Activated T-helper 1 cell treated with anti-CD3 and anti-CD28 coated beads, Interleukin-12 subunit alpha, Interleukin-12 subunit beta, Interleukin-2, Interleukin-4 antibody, amounts not matched to agents 30 ng/mL and 10 ng/mL and 1 ng/mL, durations not matched to agents 14 hours and 24 hours and 36 hours (primary cell): ENCODE measurements around the gene QPRT. TPM values are rescaled to one million over a fixed set of nuclear protein-coding genes. Genes with fewer than 3 reads are reported as not detected.
A peak's percentile ranks its signal among the peaks of the same experiment; 100 is the strongest.
"Not testable (repeated sequence)": the region's sequence is repeated elsewhere in the genome, so short reads cannot be mapped to it uniquely, and the experiment has no call there.

Experiments used
- DNase-seq: peaks from one replicate; pipeline ENCODE4 v3.0.0; 2021; ENCODE audit warnings: low spot score
- H3K27ac Mint-ChIP-seq: one replicate; pipeline ENCODE4 v1.8.0; 2021; ENCODE audit warnings: mild to moderate bottlenecking, mixed read lengths
- H3K27me3 Mint-ChIP-seq: one replicate; pipeline ENCODE4 v1.8.0; 2022; ENCODE audit warnings: mild to moderate bottlenecking, moderate library complexity, mixed read lengths; ENCODE audit not compliant: insufficient read depth
- H3K36me3 Mint-ChIP-seq: one replicate; pipeline ENCODE4 v1.8.0; 2021; ENCODE audit warnings: low read depth, mixed read lengths
- H3K4me1 Mint-ChIP-seq: one replicate; pipeline ENCODE4 v1.8.0; 2021; ENCODE audit warnings: low read depth, mixed read lengths
- H3K4me3 Mint-ChIP-seq: one replicate; pipeline ENCODE4 v1.8.0; 2021; ENCODE audit warnings: mild to moderate bottlenecking, moderate library complexity, mixed read lengths
- H3K9me3 Mint-ChIP-seq: one replicate; pipeline ENCODE4 v1.8.0; 2021; ENCODE audit warnings: mixed read lengths
- intact Hi-C: fragments of 100-400 bp; cut with micrococcal nuclease; formaldehyde crosslinking; loops from one replicate; pipeline ENCODE4 v1.15.1; 2024
- total RNA-seq: library from RNA; stranded (reverse); gene quantifications from 2 replicates; pipeline ENCODE4 v1.2.3, GENCODE V29; 2022

Gene QPRT
- total RNA-seq, 1 donor from 2014 or later: 6.3 TPM

DNA sequence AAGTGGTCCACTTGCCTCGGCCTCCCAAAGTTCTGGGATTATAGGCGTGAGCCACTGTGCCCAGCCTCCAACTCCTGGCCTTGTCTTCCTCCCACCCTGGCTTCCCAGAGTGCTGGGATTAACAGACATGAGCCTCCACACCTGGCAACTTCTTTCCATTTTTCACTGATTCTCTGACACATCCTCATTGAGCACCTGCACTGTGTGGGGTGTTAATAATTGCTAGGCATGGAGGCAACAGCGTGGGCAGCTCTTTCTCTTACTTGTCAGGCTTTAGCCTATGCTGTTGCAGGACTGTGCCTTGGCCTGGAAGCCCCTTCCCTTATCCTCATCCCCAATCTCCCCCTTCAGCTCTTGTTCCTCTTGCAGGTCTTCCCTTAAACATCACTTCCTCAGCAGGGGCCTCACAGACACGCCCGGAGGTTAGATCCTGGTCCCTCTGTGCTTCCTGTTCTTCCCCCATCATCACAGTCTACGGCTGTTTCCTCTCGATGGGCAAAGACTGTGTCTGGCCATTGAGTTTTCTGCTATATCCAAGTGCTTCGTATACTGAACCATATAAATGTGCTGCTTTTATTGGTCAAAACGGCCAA is 7.9 kb downstream of the QPRT start:
- peak overlapping the region; percentile 54 for H3K27ac Mint-ChIP-seq

DNA sequence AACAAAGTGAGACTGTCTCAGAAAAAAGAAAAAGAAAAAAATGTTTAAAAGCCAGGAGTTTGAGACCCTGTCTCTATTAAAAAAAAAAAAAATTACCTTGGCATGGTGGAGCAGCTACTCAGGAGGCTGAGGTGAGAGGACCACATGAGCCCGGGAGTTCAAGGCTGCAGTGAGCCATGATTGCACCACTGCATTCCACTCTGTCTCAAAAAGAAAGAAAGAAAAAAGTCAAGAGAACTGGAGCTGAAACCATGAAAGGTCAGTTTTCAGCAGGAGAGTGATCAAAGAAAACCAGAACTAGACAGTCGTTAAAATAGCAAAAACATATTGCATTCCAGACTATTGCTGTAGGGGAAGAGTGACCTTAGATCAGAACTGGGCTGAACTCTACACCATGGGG is 8.8 kb downstream of the QPRT start:
- Mint-ChIP-seq H3K9me3 (no peaks in the 10 kb centered on the region), H3K4me3 (no peak overlapping the region), H3K27ac (no peak overlapping the region), H3K36me3 (peaks cover 5% of the 10 kb centered on the region), H3K27me3 (no peaks in the 10 kb centered on the region), H3K4me1 (peaks cover 29% of the 10 kb centered on the region)
- DNase-seq: no peak
- intact Hi-C loops: no loop called here

More for the DNA sequence above, 7.9 kb downstream of the QPRT start:
- Mint-ChIP-seq H3K4me1 (peaks cover 27% of the 10 kb centered on the region), H3K27me3 (no peaks in the 10 kb centered on the region), H3K9me3 (no peaks in the 10 kb centered on the region), H3K36me3 (peaks cover 5% of the 10 kb centered on the region), H3K4me3 (peak overlapping the region; percentile 43)
- intact Hi-C loops: no loop called here
- no peak for DNase-seq

DNA sequence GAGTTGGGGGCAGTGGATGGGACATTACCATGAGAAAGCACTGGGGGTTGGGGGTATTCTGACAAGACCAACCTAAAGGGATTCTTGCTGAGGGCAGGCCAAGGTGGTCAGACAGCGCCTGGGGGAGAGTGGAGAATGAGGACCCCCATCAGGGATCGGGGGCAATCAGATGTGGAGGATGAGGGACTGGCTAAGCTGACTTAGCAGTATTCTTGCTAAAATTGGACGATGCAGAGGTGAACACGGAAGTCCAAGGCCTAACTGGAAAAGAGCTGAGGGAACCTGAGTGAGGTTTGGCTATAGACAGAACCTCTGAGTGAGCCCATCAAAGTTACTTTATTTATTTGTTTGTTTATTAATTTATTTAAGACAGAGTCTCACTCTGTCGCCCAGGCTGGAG is 9.2 kb downstream of the QPRT start:
- Mint-ChIP-seq H3K4me1 (peaks cover 29% of the 10 kb centered on the region), H3K4me3 (no peak overlapping the region), H3K36me3 (peaks cover 5% of the 10 kb centered on the region), H3K9me3 (no peaks in the 10 kb centered on the region), H3K27me3 (no peaks in the 10 kb centered on the region), H3K27ac (no peak overlapping the region)
- DNase-seq: no peak
- intact Hi-C loops: no loop called here

DNA sequence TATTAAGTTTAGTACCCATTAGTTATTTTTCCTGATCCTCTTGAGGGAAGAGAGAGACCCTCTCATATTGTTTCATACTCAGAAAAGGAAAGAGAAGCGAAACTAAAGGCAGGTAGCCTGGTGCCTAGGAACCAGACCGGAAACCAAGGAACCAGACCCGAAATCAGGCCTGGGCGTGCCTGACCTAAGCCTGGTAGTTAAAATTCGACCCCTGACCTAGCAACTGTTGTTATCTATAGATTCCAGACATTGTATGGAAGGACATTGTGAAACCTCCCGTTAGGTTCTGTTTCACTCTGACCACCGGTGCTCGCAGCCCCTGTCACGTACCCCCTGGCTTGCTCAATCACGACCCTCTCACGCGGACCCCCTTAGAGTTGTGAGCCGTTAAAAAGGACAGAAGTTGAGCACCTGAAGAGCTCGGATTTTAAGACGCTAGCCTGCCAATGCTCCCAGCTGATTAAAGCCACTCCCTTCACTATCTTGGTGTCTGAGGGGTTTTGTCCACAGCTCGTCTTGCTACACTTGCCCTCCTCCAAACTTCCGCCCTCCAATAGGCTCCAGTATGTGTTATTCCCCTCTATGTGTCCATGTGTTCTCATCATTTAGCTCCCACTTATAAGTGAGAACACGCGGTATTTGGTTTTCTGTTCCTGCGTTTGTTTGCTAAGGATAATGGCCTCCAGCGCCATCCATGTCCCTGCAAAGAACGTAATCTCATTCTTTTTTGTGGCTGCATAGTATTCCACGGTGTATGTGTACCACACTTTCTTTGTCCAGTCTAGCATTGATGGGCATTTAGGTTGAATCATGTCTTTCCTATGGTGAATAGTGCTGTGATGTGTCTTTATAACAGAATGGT is 10.7 kb downstream of the QPRT start:
- H3K27me3 Mint-ChIP-seq, H3K36me3 Mint-ChIP-seq, H3K4me3 Mint-ChIP-seq, H3K9me3 Mint-ChIP-seq, DNase-seq, H3K27ac Mint-ChIP-seq, intact Hi-C loops: not testable (repeated sequence)
- peaks cover 29% of the 10 kb centered on the region for H3K4me1 Mint-ChIP-seq

DNA sequence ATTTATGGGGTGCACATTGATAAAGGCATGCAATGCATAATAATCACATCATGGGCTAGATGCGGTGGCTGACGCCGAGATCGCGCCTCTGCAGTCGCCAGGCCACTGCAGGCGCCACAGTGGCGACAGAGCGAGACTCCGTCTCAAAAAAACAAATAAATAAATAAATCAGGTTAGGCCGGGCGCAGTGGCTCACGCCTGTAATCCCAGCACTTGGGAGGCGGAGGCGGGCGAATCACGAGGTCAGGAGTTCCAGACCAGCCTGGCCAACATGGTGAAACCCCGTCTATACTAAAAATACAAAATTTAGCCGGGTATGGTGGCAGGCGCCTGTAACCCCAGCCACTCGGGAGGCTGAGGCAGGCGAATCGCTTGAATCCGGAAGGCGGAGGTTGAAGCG is 13.6 kb downstream of the QPRT start:
- not testable (repeated sequence) for H3K36me3 Mint-ChIP-seq, H3K27ac Mint-ChIP-seq, DNase-seq, H3K27me3 Mint-ChIP-seq, H3K9me3 Mint-ChIP-seq, H3K4me3 Mint-ChIP-seq
- H3K4me1 Mint-ChIP-seq: peaks cover 16% of the 10 kb centered on the region
- intact Hi-C loops: loop anchor here (1.0 to 2.0 kb wide), 3 partner anchors 156 to 340 kb away; no protein-coding TSS in a partner anchor

DNA sequence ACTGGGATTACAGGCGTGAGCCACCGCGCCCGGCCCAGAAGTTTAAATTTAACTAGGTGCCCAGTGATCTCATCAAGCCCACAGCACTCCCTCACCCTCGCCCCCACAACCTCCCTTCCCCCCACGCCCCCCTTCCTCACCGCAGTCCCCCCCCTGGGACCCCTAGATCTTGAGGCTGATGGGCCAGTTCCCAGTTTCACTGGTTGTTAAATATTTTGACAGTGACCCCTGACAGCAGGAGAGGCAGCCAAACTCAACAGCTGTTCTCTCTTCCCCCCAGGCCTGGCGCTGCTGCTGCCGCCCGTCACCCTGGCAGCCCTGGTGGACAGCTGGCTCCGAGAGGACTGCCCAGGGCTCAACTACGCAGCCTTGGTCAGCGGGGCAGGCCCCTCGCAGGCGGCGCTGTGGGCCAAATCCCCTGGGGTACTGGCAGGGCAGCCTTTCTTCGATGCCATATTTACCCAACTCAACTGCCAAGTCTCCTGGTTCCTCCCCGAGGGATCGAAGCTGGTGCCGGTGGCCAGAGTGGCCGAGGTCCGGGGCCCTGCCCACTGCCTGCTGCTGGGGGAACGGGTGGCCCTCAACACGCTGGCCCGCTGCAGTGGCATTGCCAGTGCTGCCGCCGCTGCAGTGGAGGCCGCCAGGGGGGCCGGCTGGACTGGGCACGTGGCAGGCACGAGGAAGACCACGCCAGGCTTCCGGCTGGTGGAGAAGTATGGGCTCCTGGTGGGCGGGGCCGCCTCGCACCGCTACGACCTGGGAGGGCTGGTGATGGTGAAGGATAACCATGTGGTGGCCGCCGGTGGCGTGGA is 15.6 kb downstream of the QPRT start:
- H3K9me3 Mint-ChIP-seq: no peaks in the 10 kb centered on the region
- no peak overlapping the region for H3K4me3 Mint-ChIP-seq
- no peak overlapping the region for H3K27ac Mint-ChIP-seq
- H3K4me1 Mint-ChIP-seq: peaks cover 12% of the 10 kb centered on the region
- H3K27me3 Mint-ChIP-seq: no peaks in the 10 kb centered on the region
- intact Hi-C loops: no loop called here
- DNase-seq: no peak
- H3K36me3 Mint-ChIP-seq: peaks cover 2% of the 10 kb centered on the region

DNA sequence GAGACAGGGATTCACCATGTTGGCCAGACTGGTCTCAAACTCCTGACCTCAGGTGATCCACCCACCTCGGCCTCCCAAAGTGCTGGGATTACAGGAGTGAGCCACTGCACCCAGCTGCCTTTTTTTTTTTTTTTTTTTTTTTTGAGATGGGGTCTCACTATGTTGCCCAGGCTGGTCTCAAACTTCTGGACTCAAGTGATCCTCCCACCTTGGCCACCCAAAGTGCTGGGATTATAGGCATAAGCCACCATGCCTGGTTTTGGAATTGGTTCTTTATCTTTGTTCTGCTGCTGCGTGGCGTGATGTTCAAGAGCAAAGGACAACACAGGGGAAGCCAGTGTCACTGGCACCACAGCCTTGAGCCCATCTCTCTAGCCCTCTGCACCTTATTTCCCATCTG is 16.7 kb downstream of the QPRT start:
- H3K9me3 Mint-ChIP-seq, H3K4me3 Mint-ChIP-seq, intact Hi-C loops, H3K27ac Mint-ChIP-seq, H3K36me3 Mint-ChIP-seq, H3K27me3 Mint-ChIP-seq, DNase-seq: not testable (repeated sequence)
- peaks cover 10% of the 10 kb centered on the region for H3K4me1 Mint-ChIP-seq

DNA sequence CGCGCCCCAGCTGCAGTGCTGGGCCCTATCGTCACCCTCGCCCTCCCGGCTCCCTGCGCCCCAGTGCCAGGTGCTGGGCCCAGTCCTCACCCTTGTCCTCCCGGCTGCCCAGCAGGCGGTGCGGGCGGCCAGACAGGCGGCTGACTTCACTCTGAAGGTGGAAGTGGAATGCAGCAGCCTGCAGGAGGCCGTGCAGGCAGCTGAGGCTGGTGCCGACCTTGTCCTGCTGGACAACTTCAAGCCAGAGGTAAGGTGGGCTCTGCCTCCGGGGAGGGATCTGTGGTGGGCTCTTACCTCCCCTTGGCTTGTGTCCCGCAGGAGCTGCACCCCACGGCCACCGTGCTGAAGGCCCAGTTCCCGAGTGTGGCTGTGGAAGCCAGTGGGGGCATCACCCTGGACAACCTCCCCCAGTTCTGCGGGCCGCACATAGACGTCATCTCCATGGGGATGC is 17.9 kb downstream of the QPRT start:
- Mint-ChIP-seq H3K27ac (no peak overlapping the region), H3K4me3 (no peak overlapping the region), H3K27me3 (no peaks in the 10 kb centered on the region), H3K4me1 (peaks cover 17% of the 10 kb centered on the region), H3K36me3 (no peaks in the 10 kb centered on the region), H3K9me3 (no peaks in the 10 kb centered on the region)
- DNase-seq: no peak
- intact Hi-C loops: no loop called here

DNA sequence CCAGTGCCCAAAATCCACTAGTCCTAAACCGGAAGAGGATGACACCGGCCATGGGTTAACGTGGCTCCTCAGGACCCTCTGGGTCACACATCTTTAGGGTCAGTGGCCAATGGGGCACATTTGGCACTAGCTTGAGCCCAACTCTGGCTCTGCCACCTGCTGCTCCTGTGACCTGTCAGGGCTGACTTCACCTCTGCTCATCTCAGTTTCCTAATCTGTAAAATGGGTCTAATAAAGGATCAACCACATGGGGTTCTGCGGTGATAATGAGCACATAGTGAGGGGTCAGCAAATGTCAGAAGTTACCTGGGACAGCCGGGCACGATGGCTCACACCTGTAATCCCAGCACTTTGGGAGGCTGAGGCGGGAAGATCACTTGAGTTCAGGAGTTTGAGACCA is 18.4 kb downstream of the QPRT start:
- intact Hi-C loops: no loop called here
- no peak for DNase-seq
- H3K4me1 Mint-ChIP-seq: peaks cover 21% of the 10 kb centered on the region
- no peaks in the 10 kb centered on the region for H3K27me3 Mint-ChIP-seq
- no peak overlapping the region for H3K27ac Mint-ChIP-seq
- no peaks in the 10 kb centered on the region for H3K9me3 Mint-ChIP-seq
- H3K36me3 Mint-ChIP-seq: no peaks in the 10 kb centered on the region
- no peak overlapping the region for H3K4me3 Mint-ChIP-seq

DNA sequence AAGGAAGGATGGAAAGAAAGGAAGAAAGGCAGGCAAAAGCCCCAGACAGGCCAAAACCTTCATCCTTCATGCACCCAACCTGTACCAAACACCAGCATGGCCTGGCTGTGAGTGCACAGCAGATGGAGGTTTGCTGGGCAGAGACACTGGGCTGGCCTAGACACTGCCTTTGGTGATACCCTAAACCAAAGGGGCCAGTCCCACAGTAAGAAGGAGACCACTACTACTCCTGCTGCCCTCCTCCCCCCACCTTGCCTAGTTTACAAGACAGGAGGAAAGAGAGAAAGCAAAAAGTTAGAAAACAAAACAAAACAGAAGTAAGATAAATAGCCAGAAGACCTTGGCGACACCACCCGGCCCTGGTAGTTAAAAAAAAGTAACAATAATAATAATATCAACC is 19.1 kb downstream of the QPRT start:
- intact Hi-C loops: no loop called here
- Mint-ChIP-seq H3K36me3 (no peaks in the 10 kb centered on the region), H3K4me1 (peaks cover 27% of the 10 kb centered on the region), H3K9me3 (no peaks in the 10 kb centered on the region), H3K4me3 (no peak overlapping the region), H3K27ac (no peak overlapping the region), H3K27me3 (no peaks in the 10 kb centered on the region)
- DNase-seq: no peak

DNA sequence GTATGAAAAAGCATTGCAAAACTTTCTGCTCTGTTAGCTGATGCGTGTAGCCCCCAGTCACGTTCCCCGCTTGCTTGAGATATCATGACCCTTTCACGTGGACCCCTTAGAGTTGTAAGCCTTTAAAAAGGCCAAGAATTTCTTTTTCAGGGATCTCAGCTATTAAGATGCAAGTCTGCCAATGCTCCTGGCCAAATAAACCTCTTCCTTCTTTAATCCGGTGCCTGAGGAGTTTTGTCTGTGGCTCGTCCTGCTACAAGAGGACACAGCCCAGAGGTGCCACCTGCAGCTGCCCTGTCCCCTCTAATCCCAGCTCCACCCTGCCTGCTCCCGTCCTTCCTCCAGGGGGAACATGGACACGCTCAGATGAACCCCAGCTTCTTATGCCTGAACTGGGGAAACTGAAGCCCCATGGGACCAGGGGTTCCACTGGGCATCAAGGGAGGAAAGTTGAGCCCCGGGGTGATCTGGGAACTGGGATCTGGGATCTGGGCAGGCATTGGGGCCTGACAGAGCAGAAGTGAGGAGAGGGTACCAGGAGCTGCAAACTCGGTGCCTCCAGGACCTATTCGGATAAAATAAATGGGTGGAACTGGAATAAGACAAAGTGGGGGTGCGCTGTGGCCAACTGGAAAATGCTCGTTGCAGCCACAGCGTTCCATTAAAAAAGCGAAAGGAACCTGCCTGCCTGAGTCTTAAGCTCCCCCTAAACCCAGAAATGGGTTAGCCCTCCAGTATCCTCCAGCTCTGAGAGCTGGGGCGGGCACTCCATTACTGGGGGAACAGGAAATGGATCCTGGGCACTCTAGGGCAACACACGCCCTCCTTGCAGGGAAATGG is 19.7 kb downstream of the QPRT start:
- no peaks in the 10 kb centered on the region for H3K27me3 Mint-ChIP-seq
- peaks cover 30% of the 10 kb centered on the region for H3K4me1 Mint-ChIP-seq
- no peak overlapping the region for H3K27ac Mint-ChIP-seq

More for the DNA sequence above, 19.7 kb downstream of the QPRT start:
- no peak overlapping the region for H3K4me3 Mint-ChIP-seq
- DNase-seq: no peak
- H3K9me3 Mint-ChIP-seq: no peaks in the 10 kb centered on the region
- H3K36me3 Mint-ChIP-seq: no peaks in the 10 kb centered on the region
- intact Hi-C loops: no loop called here
